GM23338 (cell line): Measurements from ENCODE around the gene TAOK1. TPM values are rescaled to one million over a fixed set of nuclear protein-coding genes. Genes with fewer than 3 reads are reported as not detected.

Experiments
- ATAC-seq: fragments of 200-7000 bp; cut with Tn5 transposase; 3 replicates; pipeline ENCODE4 v1.9.1; 2020
- DNase-seq: peaks from one replicate; pipeline ENCODE4 v3.0.0-alpha.2; 2015; ENCODE audit warnings: low spot score
- H2AFZ ChIP-seq: fragments of 200-600 bp; sonication (generic); 2 replicates; pipeline ENCODE4 v1.8.0; 2016; ENCODE audit warnings: antibody characterized with exemption, mild to moderate bottlenecking, moderate library complexity
- H3F3A ChIP-seq: fragments of 200-600 bp; sonication (generic); replicated peaks from 2 replicates; pipeline ENCODE4 v1.8.0; 2017; ENCODE audit warnings: antibody characterized with exemption, mixed run types, low read depth
- H3K27ac ChIP-seq: fragments of 200-600 bp; sonication (generic); 2 replicates; pipeline ENCODE4 v1.6.1; 2016; ENCODE audit warnings: low read depth
- H3K27me3 ChIP-seq: fragments of 200-600 bp; sonication (generic); 2 replicates; pipeline ENCODE4 v1.8.0; 2016; ENCODE audit warnings: mild to moderate bottlenecking, mixed run types, moderate library complexity; ENCODE audit not compliant: insufficient read depth
- H3K36me3 ChIP-seq: fragments of 200-600 bp; sonication (generic); 2 replicates; pipeline ENCODE4 v1.8.0; 2016; ENCODE audit warnings: mild to moderate bottlenecking; ENCODE audit not compliant: insufficient read depth
- H3K4me1 ChIP-seq: fragments of 200-600 bp; sonication (generic); 2 replicates; pipeline ENCODE4 v1.8.0; 2016; ENCODE audit warnings: mild to moderate bottlenecking, moderate library complexity; ENCODE audit not compliant: insufficient read depth
- H3K4me2 ChIP-seq: fragments of 200-600 bp; sonication (generic); 2 replicates; pipeline ENCODE4 v1.7.1; 2017; ENCODE audit warnings: mixed run types
- H3K4me3 ChIP-seq: fragments of 200-600 bp; sonication (generic); 2 replicates; pipeline ENCODE4 v1.6.1; 2016; ENCODE audit warnings: mixed run types
- H3K79me2 ChIP-seq: fragments of 200-600 bp; sonication (generic); replicated peaks from 2 replicates; pipeline ENCODE4 v1.8.0; 2017; ENCODE audit warnings: mild to moderate bottlenecking; ENCODE audit not compliant: insufficient read depth
- H3K9me2 ChIP-seq: fragments of 200-600 bp; sonication (generic); 2 replicates; pipeline ENCODE4 v1.8.0; 2017; ENCODE audit not compliant: insufficient read depth
- H4K20me1 ChIP-seq: fragments of 200-600 bp; sonication (generic); replicated peaks from 2 replicates; pipeline ENCODE4 v1.8.0; 2017; ENCODE audit warnings: mild to moderate bottlenecking; ENCODE audit not compliant: insufficient read depth
- H3K27ac Mint-ChIP-seq: 2 replicates; pipeline ENCODE4 v1.8.0; 2020; ENCODE audit warnings: inconsistent platforms, mild to moderate bottlenecking, moderate library complexity, mixed read lengths
- H3K27me3 Mint-ChIP-seq: 3 replicates; pipeline ENCODE4 v1.8.0; 2022; ENCODE audit warnings: low read depth, mild to moderate bottlenecking, moderate library complexity, mixed read lengths, inconsistent platforms; ENCODE audit not compliant: insufficient read depth, poor library complexity
- H3K36me3 Mint-ChIP-seq: 3 replicates; pipeline ENCODE4 v1.8.0; 2021; ENCODE audit warnings: low read depth, mild to moderate bottlenecking, inconsistent platforms, moderate library complexity, mixed read lengths
- H3K4me1 Mint-ChIP-seq: 3 replicates; pipeline ENCODE4 v1.8.0; 2020; ENCODE audit warnings: mild to moderate bottlenecking, inconsistent platforms, mixed read lengths
- H3K4me3 Mint-ChIP-seq: 3 replicates; pipeline ENCODE4 v1.8.0; 2021; ENCODE audit warnings: moderate library complexity, mild to moderate bottlenecking, inconsistent platforms, mixed read lengths
- H3K9me3 Mint-ChIP-seq: 3 replicates; pipeline ENCODE4 v1.8.0; 2020; ENCODE audit warnings: moderate library complexity, mild to moderate bottlenecking, inconsistent platforms, mixed read lengths
- EZH2 ChIP-seq: fragments of 200-600 bp; sonication (generic); IDR thresholded peaks from one replicate; pipeline ENCODE4 v1.8.0; 2017; ENCODE audit warnings: antibody characterized with exemption, mild to moderate bottlenecking, low read depth; ENCODE audit not compliant: unreplicated experiment
- EZH2phosphoT487 ChIP-seq: fragments of 200-600 bp; sonication (generic); IDR thresholded peaks from one replicate; pipeline ENCODE4 v1.8.1; 2018; ENCODE audit warnings: antibody characterized with exemption; ENCODE audit not compliant: unreplicated experiment
- JUNB ChIP-seq: IDR thresholded peaks from one replicate; pipeline ENCODE4 v1.6.1; 2016; ENCODE audit warnings: antibody characterized with exemption; ENCODE audit not compliant: unreplicated experiment
- NANOG ChIP-seq: IDR thresholded peaks from 2 replicates; pipeline ENCODE4 v1.6.1; 2016; ENCODE audit warnings: antibody characterized with exemption, borderline replicate concordance
- REST ChIP-seq: IDR thresholded peaks from one replicate; pipeline ENCODE4 v1.6.1; 2018; ENCODE audit warnings: antibody characterized with exemption; ENCODE audit not compliant: unreplicated experiment
- ZNF331 ChIP-seq: fragments of 250-450 bp; sonication (Bioruptor Pico); IDR thresholded peaks from 2 replicates; pipeline ENCODE4 v1.5.0; 2020; ENCODE audit warnings: low read depth, mild to moderate bottlenecking, moderate library complexity
- ZNF462 ChIP-seq: fragments of 250-450 bp; sonication (Bioruptor Pico); IDR thresholded peaks from 2 replicates; pipeline ENCODE4 v1.5.0; 2020; ENCODE audit warnings: mild to moderate bottlenecking, moderate library complexity
- polyA plus RNA-seq: library from polyadenylated mRNA; unstranded; fragments of >200 nt; fragmentation: Nextera tagmentation; extraction: Ambion mirVana; gene quantifications from 2 replicates; pipeline ENCODE4 v1.2.1, GENCODE V29; 2016
- total RNA-seq: library from RNA; depleted of rRNA; stranded (reverse); fragments of >200 nt; shearing (Covaris generic); gene quantifications from 2 replicates; pipeline ENCODE4 v1.2.3, GENCODE V29; 2014

TAOK1 gene
- total and polyA plus RNA-seq, 2 experiments from 2014 or later: 19.4 to 69.8 TPM

GRCh38 chr17:29514792-29515191 lies 124.6 kb downstream of the TAOK1 start:
- H3F3A ChIP-seq: no peaks in the 10 kb centered on the region
- no peak overlapping the region for H2AFZ ChIP-seq
- ATAC-seq (no peak), DNase-seq (no peak)
- no peaks in the 10 kb centered on the region for H3K27me3 Mint-ChIP-seq
- H3K4me3 ChIP-seq: no peak overlapping the region
- H3K4me1 Mint-ChIP-seq: no peaks in the 10 kb centered on the region
- H3K36me3 Mint-ChIP-seq: peaks cover 68% of the 10 kb centered on the region
- no peak overlapping the region for H3K4me2 ChIP-seq
- no peaks in the 10 kb centered on the region for H3K4me1 ChIP-seq
- no peak overlapping the region for H3K27ac ChIP-seq
- TF ChIP-seq REST (no peak), NANOG (no peak), EZH2 (no peak), ZNF462 (CRISPR knock-in tag) (no peak), EZH2phosphoT487 (no peak), JUNB (no peak), ZNF331 (CRISPR knock-in tag) (no peak)
- H3K36me3 ChIP-seq: peaks cover 28% of the 10 kb centered on the region
- no peak overlapping the region for H3K27ac Mint-ChIP-seq
- peaks cover 6% of the 10 kb centered on the region; the same call in 1 of the 2 replicates for H4K20me1 ChIP-seq
- H3K79me2 ChIP-seq: no peaks in the 10 kb centered on the region
- H3K27me3 ChIP-seq: no peaks in the 10 kb centered on the region
- no peak overlapping the region for H3K4me3 Mint-ChIP-seq
- H3K9me3 Mint-ChIP-seq: no peaks in the 10 kb centered on the region
- H3K9me2 ChIP-seq: no peaks in the 10 kb centered on the region
